Peyer's patch (tissue), 4 donors: ENCODE data around the gene DNAH2. TPM values are rescaled to one million over a fixed set of nuclear protein-coding genes. Genes with fewer than 3 reads are reported as not detected.

Source experiments
- DNase-seq, 3 donors: peaks; one replicate each; pipeline ENCODE4 v3.0.0-alpha.2; 2017 to 2019
- H3K27ac ChIP-seq, 4 donors: fragments of 200-600 bp; sonication (generic); one replicate each; pipeline ENCODE4 v1.5.1; 2016 to 2019
- H3K27me3 ChIP-seq, 2 donors: fragments of 200-600 bp; sonication (generic); one replicate each; pipeline ENCODE4 v1.5.1; 2019
- H3K36me3 ChIP-seq, 3 donors: fragments of 200-600 bp; sonication (generic); one replicate each; pipeline ENCODE4 v1.5.1; 2016 to 2019
- H3K4me1 ChIP-seq, 4 donors: fragments of 200-600 bp; sonication (generic); one replicate each; pipeline ENCODE4 v1.5.1; 2016 to 2019
- H3K4me3 ChIP-seq, 4 donors: fragments of 200-600 bp; sonication (generic); 1 replicate in 3 of 4; 2 replicates in 1 of 4; pipeline ENCODE4 v1.5.1; 2016 to 2019; ENCODE audit warnings: mild to moderate bottlenecking in 1 of 4
- H3K9me3 ChIP-seq, 4 donors: fragments of 200-600 bp; sonication (generic); one replicate each; pipeline ENCODE4 v1.5.1; 2016 to 2019; ENCODE audit warnings: mild to moderate bottlenecking in 1 of 4
- CTCF ChIP-seq, 6 experiments: fragments of 450-650 bp in 4 of 6; fragments of 200-600 bp in 2 of 6; sonication (generic) in 1 of 6; IDR thresholded peaks; one replicate each; pipeline ENCODE4 v1.5.1; 2017 to 2019; ENCODE audit warnings: antibody characterized with exemption in 6 of 6, mild to moderate bottlenecking in 3 of 6, moderate library complexity in 1 of 6
- POLR2A ChIP-seq, 2 donors: fragments of 450-650 bp; IDR thresholded peaks; one replicate each; pipeline ENCODE4 v1.5.1; 2017; ENCODE audit warnings: antibody characterized with exemption in 2 of 2, mild to moderate bottlenecking in 2 of 2, moderate library complexity in 2 of 2
- total RNA-seq, 4 donors: library from RNA; depleted of rRNA; stranded (reverse); fragments of >200 nt; gene quantifications; one replicate each; pipeline ENCODE4 v1.1.0, GENCODE V29; 2016

The DNAH2 gene
- total RNA-seq, 4 donors from 2014 or later, result 0.18 to 0.83 TPM; not detected in 2

DNA sequence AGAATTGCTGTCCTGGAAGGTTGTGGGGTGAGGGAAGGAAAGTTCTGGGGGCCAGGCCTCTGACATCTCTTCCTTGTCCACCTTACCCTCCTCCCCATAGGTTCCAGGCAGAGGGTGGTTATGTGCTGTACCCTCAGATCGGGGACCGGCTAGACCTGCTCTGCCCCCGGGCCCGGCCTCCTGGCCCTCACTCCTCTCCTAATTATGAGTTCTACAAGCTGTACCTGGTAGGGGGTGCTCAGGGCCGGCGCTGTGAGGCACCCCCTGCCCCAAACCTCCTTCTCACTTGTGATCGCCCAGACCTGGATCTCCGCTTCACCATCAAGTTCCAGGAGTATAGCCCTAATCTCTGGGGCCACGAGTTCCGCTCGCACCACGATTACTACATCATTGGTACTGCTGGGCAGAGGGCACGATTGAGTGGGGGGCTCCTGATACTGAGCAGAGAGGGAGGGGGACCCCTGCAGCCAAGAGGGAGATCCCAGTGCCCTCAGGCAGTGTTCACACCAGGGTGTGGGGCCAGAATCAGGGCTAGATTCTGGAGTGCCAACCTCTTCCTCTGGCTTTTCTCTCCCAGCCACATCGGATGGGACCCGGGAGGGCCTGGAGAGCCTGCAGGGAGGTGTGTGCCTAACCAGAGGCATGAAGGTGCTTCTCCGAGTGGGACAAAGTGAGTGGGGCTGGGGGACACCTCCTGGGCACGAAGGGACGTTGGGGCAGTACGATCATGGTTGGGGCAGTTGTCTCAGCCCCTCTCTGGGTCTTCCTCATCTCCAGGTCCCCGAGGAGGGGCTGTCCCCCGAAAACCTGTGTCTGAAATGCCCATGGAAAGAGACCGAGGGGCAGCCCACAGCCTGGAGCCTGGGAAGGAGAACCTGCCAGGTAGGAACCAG is 9.4 kb upstream of the DNAH2 start:
- Histone ChIP-seq H3K36me3 (no peaks in the 10 kb centered on the region), H3K27ac (no peak overlapping the region), H3K27me3 (peaks cover 0 to 15% of the 10 kb centered on the region in 2 donors), H3K4me1 (peaks cover 0 to 12% (median 4%) of the 10 kb centered on the region in 4 donors), H3K4me3 (no peak overlapping the region), H3K9me3 (no peaks in the 10 kb centered on the region)
- TF ChIP-seq POLR2A (IDR thresholded peaks at IDR 0.05), result no peak
- TF ChIP-seq CTCF (IDR thresholded peaks at IDR 0.05), result no peak
- no peak for DNase-seq

DNA sequence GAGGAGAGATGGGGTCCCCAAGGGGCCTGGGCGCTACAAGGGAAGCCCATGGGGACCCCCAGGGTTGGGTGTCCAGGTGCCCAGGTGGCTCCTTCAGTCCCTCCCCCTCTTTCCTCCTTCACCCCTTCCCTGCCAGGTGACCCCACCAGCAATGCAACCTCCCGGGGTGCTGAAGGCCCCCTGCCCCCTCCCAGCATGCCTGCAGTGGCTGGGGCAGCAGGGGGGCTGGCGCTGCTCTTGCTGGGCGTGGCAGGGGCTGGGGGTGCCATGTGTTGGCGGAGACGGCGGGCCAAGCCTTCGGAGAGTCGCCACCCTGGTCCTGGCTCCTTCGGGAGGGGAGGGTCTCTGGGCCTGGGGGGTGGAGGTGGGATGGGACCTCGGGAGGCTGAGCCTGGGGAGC is 8.5 kb upstream of the DNAH2 start:
- Histone ChIP-seq H3K27ac (no peak overlapping the region), H3K4me3 (no peak overlapping the region), H3K36me3 (no peaks in the 10 kb centered on the region), H3K4me1 (peaks cover 0 to 12% (median 4%) of the 10 kb centered on the region in 4 donors), H3K27me3 (peaks cover 0 to 12% of the 10 kb centered on the region in 2 donors), H3K9me3 (no peaks in the 10 kb centered on the region)
- no peak for DNase-seq
- no peak for TF ChIP-seq POLR2A (IDR thresholded peaks at IDR 0.05)
- TF ChIP-seq CTCF (IDR thresholded peaks at IDR 0.05), result no peak

GRCh38 chr17:7710301-7710700 is 7.2 kb upstream of the DNAH2 start:
- no peaks in the 10 kb centered on the region for H3K36me3 ChIP-seq
- peaks cover 0 to 2% (median under 1%) of the 10 kb centered on the region in 4 donors for H3K4me1 ChIP-seq
- no peak for DNase-seq
- H3K27me3 ChIP-seq, result peaks cover 0 to 3% of the 10 kb centered on the region in 2 donors
- no peaks in the 10 kb centered on the region for H3K9me3 ChIP-seq
- no peak overlapping the region for H3K27ac ChIP-seq
- no peak overlapping the region for H3K4me3 ChIP-seq
- TF ChIP-seq POLR2A (IDR thresholded peaks at IDR 0.05), result no peak
- no peak for TF ChIP-seq CTCF (IDR thresholded peaks at IDR 0.05)

- Histone ChIP-seq H3K4me3 (no peak overlapping the region), H3K4me1 (no peaks in the 10 kb centered on the region), H3K27me3 (peaks cover 0 to 5% of the 10 kb centered on the region in 2 donors), H3K9me3 (no peaks in the 10 kb centered on the region), H3K27ac (no peak overlapping the region), H3K36me3 (no peaks in the 10 kb centered on the region)
- DNase-seq, result no peak
- TF ChIP-seq POLR2A (IDR thresholded peaks at IDR 0.05) (no peak), CTCF (IDR thresholded peaks at IDR 0.05) (no peak)
Observed at GRCh38 chr17:7711051-7711755, 6.3 kb upstream of the DNAH2 start.

DNA sequence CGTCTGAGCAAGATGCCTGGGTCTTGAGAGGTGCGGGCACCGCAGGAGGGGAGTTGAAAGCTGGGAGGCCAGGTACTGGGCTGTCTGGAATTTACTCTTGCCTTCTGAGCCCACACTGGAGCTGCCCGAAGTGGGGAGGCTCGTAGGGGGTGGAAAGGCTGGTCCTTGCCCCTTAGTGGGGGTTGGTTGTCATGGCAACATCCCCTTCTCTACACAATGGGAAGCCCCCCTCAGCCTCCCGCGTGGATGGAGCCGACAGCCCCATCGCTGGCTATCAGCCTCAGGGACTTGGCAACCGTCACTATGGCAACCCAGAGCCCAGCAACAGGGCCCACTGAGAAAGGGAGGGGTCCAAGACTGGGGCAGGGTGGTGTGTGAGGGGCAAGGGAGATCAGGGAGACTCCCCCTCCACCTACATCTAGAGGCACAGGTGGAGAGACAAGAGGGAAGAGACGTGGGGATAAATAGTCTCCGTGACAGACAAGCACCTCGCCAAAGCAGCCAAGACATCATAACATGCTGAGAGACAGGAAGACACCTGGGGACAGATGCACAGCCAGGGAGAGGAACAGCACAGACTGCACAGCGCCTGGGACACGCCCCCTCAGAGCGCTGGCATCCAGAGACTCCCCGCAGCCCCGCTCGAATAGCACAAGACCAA is 5.3 kb upstream of the DNAH2 start:
- H3K4me1 ChIP-seq, result peaks cover 0 to 8% (median 7%) of the 10 kb centered on the region in 4 donors
- peaks cover 0 to 5% of the 10 kb centered on the region in 2 donors for H3K27me3 ChIP-seq
- no peaks in the 10 kb centered on the region for H3K9me3 ChIP-seq
- no peak overlapping the region for H3K27ac ChIP-seq
- TF ChIP-seq POLR2A (IDR thresholded peaks at IDR 0.05), result no peak
- TF ChIP-seq CTCF (IDR thresholded peaks at IDR 0.05), result no peak
- no peak overlapping the region for H3K4me3 ChIP-seq
- DNase-seq, result no peak
- H3K36me3 ChIP-seq, result no peaks in the 10 kb centered on the region
